ENCODE results near the gene UBE2J2.

Gene UBE2J2

GRCh38 chr1:1309251-1310108, 35.8 kb upstream of the UBE2J2 start:
- in situ Hi-C loops (cut with MboI; ENCODE audit: low sequenced_read_pairs), result no loop called here

DNA sequence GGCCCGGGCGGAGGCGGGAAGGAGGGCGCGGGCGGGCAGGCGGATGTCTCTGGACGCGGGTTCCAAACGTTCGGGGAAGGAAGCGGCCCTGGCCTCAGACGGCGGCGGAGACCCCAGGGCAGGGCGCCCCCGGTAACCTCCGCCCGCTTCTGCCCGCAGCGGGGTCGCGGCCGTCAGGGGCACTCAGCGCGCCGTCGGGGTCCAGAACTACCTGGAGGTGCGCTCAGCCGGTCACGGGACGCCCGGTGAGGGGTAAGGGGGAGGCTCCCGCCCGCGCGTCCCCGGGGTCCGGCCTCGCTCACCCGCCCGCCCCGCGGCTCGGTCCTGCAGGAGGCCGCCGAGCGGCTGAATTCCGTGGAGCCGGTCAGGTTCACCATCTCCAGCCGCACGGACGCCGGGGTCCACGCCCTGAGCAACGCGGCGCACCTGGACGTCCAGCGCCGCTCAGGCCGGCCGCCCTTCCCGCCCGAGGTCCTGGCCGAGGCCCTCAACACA, 35.1 kb upstream of the UBE2J2 start:
- in situ Hi-C loops (cut with MboI; ENCODE audit: low sequenced_read_pairs), result no loop called here

DNA sequence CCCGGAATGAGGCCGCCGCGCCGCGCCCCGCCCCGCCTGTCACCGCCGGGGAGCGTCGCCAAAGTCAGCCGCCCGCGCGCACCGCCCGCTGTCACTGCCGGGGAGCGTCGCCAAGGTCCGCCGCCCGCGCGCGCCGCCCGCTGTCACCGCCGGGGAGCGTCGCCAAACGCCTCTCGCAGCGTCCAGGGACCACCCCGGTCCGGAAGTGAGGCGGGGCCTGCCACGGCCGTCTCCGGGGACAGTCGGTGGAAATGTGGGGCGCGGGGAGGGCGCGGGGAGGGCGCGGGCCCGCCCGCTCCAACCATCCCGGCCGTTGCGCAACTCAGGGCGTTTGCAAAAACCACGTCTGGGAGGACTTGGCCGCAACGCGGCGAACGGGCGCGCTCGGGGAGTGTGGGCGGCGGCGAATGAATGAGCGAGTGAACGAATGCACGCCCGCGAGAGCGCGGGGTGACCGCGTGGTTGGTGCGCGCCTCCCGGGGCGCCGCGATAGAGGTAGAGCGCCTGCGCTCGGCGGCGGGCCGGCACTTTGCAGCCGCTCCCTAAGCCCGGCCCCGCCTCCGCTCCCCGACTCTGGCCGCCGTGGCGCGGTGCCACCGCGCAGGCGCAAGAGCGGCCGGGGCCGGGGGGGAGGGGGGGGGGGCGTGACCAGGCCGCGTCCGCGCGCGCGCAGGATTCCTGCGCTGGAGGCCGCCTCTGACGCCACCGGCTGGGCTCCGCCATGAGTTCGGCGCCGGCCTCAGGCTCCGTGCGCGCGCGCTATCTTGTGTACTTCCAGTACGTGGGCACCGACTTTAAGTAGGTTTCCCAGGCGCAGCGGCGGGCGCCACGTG, 34.5 kb upstream of the UBE2J2 start, which contains the start of the genes ACAP3 and PUSL1:
Gene ACAP3 (minus strand): TSS at position 8 of the 833 bp plus-strand sequence. CDS start 115 bp downstream, outside the sequence.
Gene PUSL1 (plus strand): TSS at position 675 of the 833 bp plus-strand sequence. CDS start 47 bp downstream, at position 722.
- in situ Hi-C loops (cut with MboI; ENCODE audit: low sequenced_read_pairs), result no loop called here

GRCh38 chr1:1307261-1307922, 33.7 kb upstream of the UBE2J2 start:
- in situ Hi-C loops (cut with MboI; ENCODE audit: low sequenced_read_pairs), result no loop called here

GRCh38 chr1:1306661-1307260, 33.1 kb upstream of the UBE2J2 start:
- in situ Hi-C loops (cut with MboI; ENCODE audit: low sequenced_read_pairs), result no loop called here

DNA sequence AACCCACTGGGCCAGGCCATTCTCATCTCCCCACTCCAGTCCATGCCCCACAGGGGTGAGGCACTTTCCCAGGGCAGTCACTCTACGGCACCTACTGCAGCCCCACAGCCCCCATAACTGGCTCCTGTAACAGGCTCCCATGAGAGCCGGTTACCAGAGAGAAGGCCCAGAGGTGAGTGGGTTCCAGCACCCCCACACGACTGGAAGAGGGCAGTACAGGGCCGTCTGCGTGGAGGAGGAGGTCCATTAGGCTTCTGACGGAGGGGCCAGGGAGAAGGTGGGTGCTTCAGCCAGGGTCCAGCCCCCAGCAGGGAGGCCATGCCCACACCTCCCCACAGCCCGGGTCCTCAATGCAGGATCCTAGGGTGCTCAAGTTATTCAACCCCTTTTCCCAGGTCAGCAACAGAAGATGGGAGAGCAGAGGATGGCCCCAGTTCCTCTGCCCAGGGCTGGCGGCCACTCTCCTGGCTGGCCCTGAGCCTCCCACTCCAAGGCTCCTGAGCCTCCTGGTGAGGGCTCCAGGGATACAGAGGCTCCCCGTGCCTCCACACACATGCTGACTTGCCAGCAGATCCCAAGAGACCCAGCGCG, 32.5 kb upstream of the UBE2J2 start:
- in situ Hi-C loops (cut with MboI; ENCODE audit: low sequenced_read_pairs), result no loop called here

DNA sequence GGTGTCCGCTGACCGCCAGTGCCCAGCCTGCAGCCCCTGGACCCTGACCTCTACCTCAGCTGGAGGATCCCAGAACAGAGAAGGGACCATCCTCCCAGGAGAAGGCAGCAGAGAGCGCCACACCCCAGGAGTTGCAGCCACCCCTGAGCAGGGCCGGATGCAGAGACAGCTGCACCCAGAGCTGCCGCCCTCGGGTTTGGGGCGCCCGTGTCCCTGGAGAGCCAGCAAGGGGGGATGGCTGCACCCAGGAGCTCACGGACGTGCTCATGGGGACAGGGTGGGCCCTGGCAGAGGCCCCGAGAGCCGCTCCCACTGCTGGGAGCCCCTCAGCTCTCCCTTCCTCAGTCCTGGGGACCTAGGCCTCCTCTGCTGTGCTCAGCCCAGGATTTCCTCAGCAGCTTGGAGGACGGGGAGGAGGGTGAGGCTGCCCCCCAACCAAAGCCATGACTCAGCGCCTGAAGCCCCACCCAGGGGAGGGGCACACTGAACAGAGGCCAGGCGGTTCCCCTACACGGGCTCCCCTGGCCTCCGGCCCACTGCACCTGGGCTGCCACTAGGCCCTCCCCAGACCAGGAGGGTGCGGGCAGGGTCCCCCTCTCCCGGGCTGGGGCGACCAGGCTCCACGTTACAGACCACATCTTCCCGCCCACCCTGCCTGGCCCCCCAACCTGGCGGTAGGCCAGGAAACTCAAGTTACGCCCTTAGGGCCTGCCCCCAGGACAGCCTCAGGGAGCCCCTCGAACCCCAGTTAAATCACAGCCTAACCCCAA, 31.8 kb upstream of the UBE2J2 start:
- in situ Hi-C loops (cut with MboI; ENCODE audit: low sequenced_read_pairs), result no loop called here

DNA sequence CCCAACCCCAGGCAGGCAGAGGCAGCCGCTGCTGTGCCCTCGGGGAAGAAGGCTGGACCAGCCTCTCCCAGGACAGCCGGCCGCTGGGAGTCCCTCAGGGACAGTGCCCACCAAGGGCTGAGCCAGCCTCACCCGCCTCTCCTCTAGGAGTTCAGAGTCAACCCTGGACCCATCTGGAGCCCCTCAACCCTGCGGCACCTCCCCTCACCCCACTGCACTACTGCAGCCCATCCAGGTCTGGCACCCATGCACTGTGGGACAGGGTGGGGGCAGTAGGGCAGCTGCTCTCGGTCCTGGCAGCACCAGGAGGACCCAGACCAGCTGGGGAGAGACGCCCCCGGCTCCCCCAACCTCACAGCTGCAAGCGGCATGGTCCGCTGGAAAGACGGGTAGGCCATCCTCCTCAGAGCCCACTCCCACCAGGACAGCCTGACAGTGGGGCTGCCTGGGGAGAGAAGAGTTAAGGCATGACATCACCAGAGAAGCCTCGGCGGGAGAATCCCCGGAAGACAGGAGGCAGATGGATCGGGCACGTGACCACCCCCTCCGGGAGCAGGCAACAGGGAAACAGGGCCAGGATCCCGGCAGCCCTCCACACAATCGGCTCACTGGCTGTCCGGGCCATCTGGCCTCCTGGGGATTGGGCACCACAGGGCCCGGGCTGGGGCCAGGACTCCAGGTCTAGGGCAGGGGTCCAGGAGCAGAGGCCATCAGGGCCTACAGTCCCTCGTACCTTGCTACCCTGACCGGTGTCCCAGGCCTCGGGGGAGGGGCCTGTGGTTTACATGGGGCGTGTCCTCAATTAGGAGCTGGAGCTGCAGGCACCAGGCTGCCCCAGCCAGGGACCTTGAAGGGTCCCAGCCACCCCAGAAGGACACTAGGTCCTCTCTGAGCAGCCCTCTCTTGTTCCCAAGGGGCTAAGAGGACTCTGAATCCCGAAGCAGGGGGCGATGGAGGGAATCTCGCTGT, 31.0 kb upstream of the UBE2J2 start:
- in situ Hi-C loops (cut with MboI; ENCODE audit: low sequenced_read_pairs), result no loop called here

- in situ Hi-C loops (cut with MboI; ENCODE audit: low sequenced_read_pairs), result no loop called here
These were observed 30.1 kb upstream of the UBE2J2 start for GRCh38 chr1:1303736-1304135.

GRCh38 chr1:1302951-1303509, 29.4 kb upstream of the UBE2J2 start:
- in situ Hi-C loops (cut with MboI; ENCODE audit: low sequenced_read_pairs), result no loop called here

DNA sequence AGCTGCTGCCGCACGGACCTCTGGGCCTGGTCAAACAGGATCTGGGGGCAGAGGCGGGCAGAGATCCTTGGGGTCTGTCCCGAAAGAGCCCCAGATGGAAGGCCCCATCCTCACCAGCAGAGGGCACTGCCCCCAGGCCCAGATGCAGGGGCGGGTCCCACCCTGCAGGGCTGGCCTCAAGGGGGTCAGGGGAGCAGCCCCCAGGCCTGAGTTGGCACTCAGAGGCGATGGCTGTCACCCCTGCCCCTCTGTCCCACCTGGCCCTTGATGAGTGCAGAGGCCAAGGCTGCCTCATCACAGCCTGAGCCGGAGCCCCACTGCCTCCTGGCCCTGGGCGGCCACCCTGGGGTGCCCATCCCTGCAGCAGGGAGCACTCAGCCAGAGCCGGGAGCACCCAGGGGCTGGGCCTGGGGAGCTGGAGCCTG, 28.4 kb upstream of the UBE2J2 start:
- in situ Hi-C loops (cut with MboI; ENCODE audit: low sequenced_read_pairs), result no loop called here

GRCh38 chr1:1300352-1300739, 26.7 kb upstream of the UBE2J2 start:
- in situ Hi-C loops (cut with MboI; ENCODE audit: low sequenced_read_pairs), result no loop called here

DNA sequence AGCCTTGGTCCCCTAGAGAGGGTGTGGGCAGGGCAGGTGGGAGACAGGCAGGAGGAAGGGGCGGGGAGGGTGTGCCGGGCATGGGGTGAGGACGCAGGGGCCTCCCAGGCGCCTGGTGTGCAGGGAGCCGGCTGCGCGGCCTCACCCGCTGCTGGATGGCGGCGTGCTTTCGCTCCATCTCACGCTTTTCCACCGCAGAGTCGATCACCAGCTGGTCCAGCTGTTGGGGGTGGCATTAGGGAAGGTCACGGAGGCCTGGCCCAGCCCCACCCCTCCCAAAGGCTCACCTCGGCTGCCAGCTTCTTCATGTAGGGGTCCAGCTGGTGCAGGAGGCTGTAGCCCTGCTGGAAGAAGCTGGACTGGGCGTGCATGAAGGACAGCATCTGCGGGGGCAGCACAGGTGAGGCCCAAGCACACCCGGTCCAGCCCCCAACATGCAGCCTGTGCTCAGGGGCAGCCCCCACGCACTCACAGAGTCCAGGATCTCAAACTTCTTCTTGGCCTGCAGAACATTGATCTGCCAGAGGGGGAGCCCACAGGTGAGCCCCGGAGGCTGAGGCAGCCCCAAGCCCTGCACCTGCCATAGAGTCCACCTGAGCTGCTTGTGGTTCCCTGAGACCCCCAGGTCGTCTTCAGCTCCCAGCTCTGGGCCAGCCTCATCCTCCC, 26.2 kb upstream of the UBE2J2 start:
- in situ Hi-C loops (cut with MboI; ENCODE audit: low sequenced_read_pairs), result no loop called here

DNA sequence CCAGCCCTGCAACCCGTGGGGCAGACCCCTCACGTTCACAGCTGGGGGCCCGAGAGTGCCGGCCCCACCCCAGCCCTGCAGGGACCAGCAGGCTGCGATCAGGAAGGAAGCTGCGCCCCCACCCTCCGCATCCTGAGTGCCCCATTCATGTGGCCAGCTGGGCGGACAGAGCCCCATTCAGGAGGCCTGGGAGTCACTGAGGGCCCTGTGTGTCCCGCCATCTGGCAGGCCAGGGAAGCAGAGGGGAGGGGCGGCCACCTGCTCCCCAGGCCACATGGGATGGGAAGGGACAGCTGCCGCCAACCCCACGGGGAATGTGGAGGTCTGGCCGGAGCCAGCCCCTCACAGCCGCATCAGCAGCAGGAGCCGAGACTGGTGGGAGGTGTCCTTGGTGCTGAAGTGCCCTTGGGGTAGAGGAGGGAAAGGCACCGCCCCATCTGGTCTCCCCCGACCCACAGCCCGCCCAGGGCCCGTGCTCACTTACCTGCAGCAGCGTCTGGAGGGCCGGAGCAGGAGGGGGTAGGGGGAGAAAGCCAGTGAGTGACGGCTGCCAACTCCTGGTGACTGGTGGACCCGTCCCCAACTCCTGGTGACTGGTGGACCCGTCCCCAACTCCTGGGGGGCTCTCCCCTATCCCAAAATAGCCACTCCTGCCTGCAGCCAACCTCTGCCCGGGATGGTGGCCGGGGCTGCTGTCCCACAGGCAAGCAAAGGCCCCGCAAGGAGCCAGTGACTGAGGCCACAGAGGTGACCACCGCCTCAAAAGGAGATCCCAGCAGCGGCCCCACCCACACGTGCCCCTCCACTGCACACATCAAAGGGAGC, 25.4 kb upstream of the UBE2J2 start:
- in situ Hi-C loops (cut with MboI; ENCODE audit: low sequenced_read_pairs), result no loop called here

DNA sequence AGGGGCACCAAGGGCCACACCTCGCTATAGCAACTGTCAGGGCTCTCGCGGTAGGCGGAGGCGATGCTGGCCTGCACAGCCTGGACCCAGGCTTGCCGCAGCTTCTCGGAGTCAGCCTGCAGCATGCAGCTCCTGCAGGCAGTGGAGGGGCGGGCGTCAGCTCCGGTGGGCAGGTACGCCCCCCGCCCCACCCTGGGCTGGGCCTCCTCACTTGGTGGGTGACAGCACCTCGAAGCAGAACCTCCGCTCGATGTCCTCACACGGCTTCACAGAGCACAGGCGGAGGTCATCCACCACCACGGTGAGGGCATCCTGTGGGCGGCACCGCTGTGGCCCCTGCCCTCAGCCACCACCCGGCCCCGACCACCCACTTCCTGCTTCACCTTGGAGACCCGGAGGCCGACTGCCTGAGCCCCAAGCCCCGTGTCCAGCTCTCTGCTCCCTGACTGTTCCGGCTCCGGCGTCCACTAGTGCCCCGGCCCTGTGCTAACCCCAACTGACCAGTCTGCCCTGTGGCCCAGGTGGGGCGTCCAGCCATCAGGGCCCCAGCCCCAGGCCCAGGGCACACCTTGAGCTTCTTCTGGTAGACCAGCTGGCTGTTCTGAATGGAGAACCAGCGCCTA, 24.3 kb upstream of the UBE2J2 start:
- in situ Hi-C loops (cut with MboI; ENCODE audit: low sequenced_read_pairs), result no loop called here

Measured in HL-60/S4 (cell line).